OCI-LY3 (cell line): ENCODE measurements around the gene PKN2.

Experiments used
- EZH2phosphoT487 ChIP-seq: fragments of 200-600 bp; shearing (Covaris generic); IDR thresholded peaks from 2 replicates; pipeline ENCODE4 v1.6.1; 2018; ENCODE audit warnings: antibody characterized with exemption, mixed run types, low read depth
- TF ChIP-seq, protein P1 (sequence below): fragments of 200-600, 300-600 bp; sonication (generic); IDR thresholded peaks from 2 replicates; pipeline ENCODE4 v1.5.1; 2014; ENCODE audit warnings: antibody characterized with exemption, low read length, low read depth

DNA sequence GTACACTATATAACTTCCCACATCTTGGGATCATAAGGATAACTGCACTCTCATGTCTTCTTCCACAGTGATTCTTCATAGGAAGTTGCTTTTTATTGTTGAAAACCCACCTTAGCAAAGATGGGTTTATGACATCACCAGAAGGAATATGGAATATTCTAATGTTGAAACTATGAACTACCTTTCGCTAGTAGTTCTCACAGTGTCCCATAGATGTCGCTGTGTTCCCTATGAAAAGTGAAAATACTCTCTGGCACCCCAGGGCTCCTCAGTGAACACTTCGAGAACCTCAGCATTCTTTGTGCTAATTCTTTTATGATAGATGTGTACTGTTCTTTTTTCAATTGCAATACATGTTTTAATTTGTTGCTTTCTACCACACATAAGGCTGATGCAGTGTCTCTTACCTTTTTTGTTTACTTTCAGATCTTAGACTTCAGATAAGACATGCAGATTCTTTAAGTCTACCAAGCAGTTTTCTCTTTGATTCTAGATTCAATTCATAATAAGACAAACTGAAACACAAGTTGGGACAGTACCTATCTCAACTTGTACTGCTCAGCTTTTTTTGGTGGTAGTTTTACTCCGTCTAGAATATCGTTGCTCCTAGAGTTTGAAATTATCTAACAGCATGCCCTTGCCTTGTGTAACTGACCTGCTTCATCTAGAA lies 116.4 kb downstream of the PKN2 start:
- TF ChIP-seq, protein P1, sequence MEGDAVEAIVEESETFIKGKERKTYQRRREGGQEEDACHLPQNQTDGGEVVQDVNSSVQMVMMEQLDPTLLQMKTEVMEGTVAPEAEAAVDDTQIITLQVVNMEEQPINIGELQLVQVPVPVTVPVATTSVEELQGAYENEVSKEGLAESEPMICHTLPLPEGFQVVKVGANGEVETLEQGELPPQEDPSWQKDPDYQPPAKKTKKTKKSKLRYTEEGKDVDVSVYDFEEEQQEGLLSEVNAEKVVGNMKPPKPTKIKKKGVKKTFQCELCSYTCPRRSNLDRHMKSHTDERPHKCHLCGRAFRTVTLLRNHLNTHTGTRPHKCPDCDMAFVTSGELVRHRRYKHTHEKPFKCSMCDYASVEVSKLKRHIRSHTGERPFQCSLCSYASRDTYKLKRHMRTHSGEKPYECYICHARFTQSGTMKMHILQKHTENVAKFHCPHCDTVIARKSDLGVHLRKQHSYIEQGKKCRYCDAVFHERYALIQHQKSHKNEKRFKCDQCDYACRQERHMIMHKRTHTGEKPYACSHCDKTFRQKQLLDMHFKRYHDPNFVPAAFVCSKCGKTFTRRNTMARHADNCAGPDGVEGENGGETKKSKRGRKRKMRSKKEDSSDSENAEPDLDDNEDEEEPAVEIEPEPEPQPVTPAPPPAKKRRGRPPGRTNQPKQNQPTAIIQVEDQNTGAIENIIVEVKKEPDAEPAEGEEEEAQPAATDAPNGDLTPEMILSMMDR = peak; percentile 63
- no peak for TF ChIP-seq EZH2phosphoT487
